Testis (tissue), 3 donors: ENCODE data around the gene RFX2. TPM values are rescaled to one million over a fixed set of nuclear protein-coding genes. Genes with fewer than 3 reads are reported as not detected.

ENCODE experiments used
- DNase-seq: peaks from one replicate; pipeline ENCODE4 v3.0.0-alpha.2; 2019
- H3K27ac ChIP-seq, 2 donors: fragments of 200-600 bp; sonication (generic); one replicate each; pipeline ENCODE4 v1.5.1; 2019
- H3K27me3 ChIP-seq: fragments of 200-600 bp; sonication (generic); one replicate; pipeline ENCODE4 v1.5.1; 2019
- H3K36me3 ChIP-seq: fragments of 200-600 bp; sonication (generic); one replicate; pipeline ENCODE4 v1.5.1; 2017; ENCODE audit warnings: low read depth; ENCODE audit errors: missing control alignments
- H3K4me1 ChIP-seq: fragments of 200-600 bp; sonication (generic); one replicate; pipeline ENCODE4 v1.5.1; 2019
- H3K4me3 ChIP-seq, 2 donors: fragments of 200-600 bp; sonication (generic); one replicate each; pipeline ENCODE4 v1.5.1; 2017 to 2019
- H3K9me3 ChIP-seq: fragments of 200-600 bp; sonication (generic); one replicate; pipeline ENCODE4 v1.5.1; 2017
- POLR2A ChIP-seq: fragments of 450-650 bp; IDR thresholded peaks from one replicate; pipeline ENCODE4 v1.6.1; 2017; ENCODE audit warnings: antibody characterized with exemption, mild to moderate bottlenecking, moderate library complexity
- WGBS, 2 donors: methylation state at CpG; one replicate each; pipeline ENCODE4 v1.1.5; 2018; 5-methylcytosine and 5-hydroxymethylcytosine counted together
- intact Hi-C: fragments of 100-400 bp; cut with DNase I; formaldehyde crosslinking; loops from one replicate; pipeline ENCODE4 v1.15.1; 2023; ENCODE audit warnings: low total_unique reads
- polyA plus RNA-seq: library from polyadenylated mRNA; stranded (reverse); fragments of 350-450 nt; fragmentation: Illumina TruSeq; extraction: RNeasy Lipid Tissue Mini Kit (QIAGEN cat#74804); gene quantifications from one replicate; pipeline ENCODE4 v1.2.3, GENCODE V29; 2014; ENCODE audit warnings: low read depth, low replicate concordance; ENCODE audit not compliant: insufficient read depth
- total RNA-seq, 2 donors: library from RNA; depleted of rRNA; stranded (reverse); fragments of >200 nt; gene quantifications; one replicate each; pipeline ENCODE4 v1.2.3, GENCODE V29; 2016
- TF ChIP-seq, protein P1 (sequence below), 3 experiments: fragments of 450-650 bp in 2 of 3; fragments of 200-600 bp in 1 of 3; sonication (generic) in 1 of 3; IDR thresholded peaks; one replicate each; pipeline ENCODE4 v1.5.1; 2016 to 2019; ENCODE audit warnings: antibody characterized with exemption in 3 of 3, mild to moderate bottlenecking in 2 of 3, moderate library complexity in 1 of 3

The RFX2 gene
- total and polyA plus RNA-seq, 3 donors from 2014 or later, result 92.9 to 197 (median 127) TPM

DNA sequence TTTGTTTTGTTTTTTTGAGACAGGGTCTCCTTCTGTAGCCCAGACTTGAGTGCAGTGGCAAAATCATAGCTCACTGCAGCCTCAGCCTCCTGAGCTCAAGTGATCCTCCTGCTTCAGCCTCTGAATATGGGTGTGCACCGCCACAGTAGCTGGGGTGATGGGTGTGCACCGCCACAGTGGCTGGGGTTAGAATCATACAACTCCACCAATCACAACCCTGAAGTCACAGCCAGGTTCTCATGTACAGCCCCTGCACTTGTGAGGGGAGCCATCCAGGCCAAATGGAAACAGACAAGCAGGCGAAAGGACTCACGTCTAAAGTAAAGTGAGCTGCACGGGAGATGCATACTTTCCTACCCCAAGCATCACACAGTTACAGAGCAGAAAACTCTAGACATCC is 69.2 kb downstream of the RFX2 start:
- H3K36me3 ChIP-seq, result no peaks in the 10 kb centered on the region
- H3K4me3 ChIP-seq, result no peak overlapping the region
- no peak overlapping the region for H3K27ac ChIP-seq
- DNase-seq, result peak; percentile 9
- no peaks in the 10 kb centered on the region for H3K27me3 ChIP-seq
- no peaks in the 10 kb centered on the region for H3K4me1 ChIP-seq
- no peaks in the 10 kb centered on the region for H3K9me3 ChIP-seq
- intact Hi-C loops, result no loop called here
- WGBS, 2 donors, result 94% methylated on average over 5 of the region's 5 CpGs
- TF ChIP-seq POLR2A, result no peak
- TF ChIP-seq, protein P1, sequence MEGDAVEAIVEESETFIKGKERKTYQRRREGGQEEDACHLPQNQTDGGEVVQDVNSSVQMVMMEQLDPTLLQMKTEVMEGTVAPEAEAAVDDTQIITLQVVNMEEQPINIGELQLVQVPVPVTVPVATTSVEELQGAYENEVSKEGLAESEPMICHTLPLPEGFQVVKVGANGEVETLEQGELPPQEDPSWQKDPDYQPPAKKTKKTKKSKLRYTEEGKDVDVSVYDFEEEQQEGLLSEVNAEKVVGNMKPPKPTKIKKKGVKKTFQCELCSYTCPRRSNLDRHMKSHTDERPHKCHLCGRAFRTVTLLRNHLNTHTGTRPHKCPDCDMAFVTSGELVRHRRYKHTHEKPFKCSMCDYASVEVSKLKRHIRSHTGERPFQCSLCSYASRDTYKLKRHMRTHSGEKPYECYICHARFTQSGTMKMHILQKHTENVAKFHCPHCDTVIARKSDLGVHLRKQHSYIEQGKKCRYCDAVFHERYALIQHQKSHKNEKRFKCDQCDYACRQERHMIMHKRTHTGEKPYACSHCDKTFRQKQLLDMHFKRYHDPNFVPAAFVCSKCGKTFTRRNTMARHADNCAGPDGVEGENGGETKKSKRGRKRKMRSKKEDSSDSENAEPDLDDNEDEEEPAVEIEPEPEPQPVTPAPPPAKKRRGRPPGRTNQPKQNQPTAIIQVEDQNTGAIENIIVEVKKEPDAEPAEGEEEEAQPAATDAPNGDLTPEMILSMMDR (IDR thresholded peaks at IDR 0.05), result no peak

DNA sequence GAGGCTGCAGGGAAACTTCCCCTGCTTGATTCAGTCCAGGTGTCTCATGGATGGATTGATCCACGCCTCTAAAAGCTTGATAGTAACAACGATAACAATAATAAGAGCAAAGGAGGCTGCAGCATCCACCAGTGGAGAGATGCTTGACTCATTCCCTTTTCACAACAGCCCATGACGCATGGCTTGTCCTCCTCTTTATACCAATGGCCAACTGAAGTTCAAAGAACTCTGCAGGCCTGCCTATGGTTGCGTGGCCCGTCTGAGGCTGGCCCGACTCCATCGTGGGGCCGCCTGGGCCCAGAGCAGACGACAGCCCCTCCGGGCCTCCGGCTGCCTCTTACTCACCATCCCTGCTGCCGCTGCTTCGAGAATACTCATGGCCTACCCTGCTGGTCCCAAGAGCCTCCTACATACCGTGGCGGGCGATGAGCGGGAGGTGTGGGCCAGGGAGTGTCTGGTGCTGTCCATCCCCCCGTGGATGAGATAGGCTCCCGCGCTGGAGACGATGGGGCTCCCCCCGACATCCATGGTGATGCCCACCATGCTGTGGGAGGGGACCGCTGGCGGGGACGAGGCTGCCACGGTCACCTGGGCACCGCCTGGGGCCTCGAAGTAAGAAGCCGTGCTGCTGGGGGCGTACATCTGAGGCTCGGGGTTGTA is 70.6 kb downstream of the RFX2 start:
- no peak for TF ChIP-seq POLR2A
- TF ChIP-seq, protein P1 (IDR thresholded peaks at IDR 0.05), result no peak
- Histone ChIP-seq H3K27me3 (no peaks in the 10 kb centered on the region), H3K27ac (no peak overlapping the region), H3K4me3 (no peak overlapping the region), H3K9me3 (no peaks in the 10 kb centered on the region), H3K4me1 (no peaks in the 10 kb centered on the region), H3K36me3 (no peaks in the 10 kb centered on the region)
- intact Hi-C loops, result no loop called here
- peak; percentile 1 for DNase-seq
- WGBS, 2 donors, result 96% methylated on average over 27 to 31 of the region's 31 CpGs

DNA sequence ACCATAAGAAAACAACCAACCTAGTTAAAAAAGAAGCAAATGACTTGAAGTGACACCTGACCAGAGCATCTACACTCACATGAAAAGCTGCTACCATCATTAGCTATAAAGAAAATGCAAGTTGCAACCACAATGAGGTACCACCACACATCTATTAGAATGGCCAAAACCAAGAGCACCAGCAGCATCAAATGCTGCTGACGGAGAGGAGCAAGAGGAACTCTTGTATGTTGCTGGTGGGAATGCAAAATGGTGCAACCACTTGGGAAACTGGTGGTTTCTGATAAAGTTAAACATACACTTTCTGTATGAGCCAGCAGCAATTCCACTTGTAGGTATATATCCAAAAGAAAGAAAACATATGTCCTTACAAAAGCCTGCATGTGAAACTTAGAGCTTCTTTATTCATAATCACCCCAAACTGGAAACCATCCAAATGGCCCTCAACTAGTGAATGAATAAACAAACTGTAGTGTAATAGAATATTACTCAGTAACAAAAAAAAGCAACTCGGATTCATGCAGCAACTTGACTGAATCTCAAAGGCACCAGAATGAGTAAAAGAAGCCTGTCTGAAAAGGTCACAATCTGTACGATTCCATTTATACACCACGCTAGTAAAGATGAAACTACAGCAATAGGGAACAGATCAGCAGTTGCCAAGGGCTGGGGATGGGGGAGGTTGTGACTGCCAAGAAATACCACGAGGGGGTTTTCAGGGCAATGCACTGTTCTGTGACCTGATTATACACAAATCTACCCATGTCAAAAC is 71.5 kb downstream of the RFX2 start:
- intact Hi-C loops, result no loop called here
- Histone ChIP-seq H3K27me3 (no peaks in the 10 kb centered on the region), H3K4me1 (peaks cover 4% of the 10 kb centered on the region), H3K4me3 (no peak overlapping the region), H3K27ac (no peak overlapping the region), H3K9me3 (no peaks in the 10 kb centered on the region), H3K36me3 (no peaks in the 10 kb centered on the region)
- 81 to 87% methylated on average over 5 of the region's 5 CpGs for WGBS, 2 donors
- no peak for DNase-seq
- TF ChIP-seq POLR2A, result no peak
- TF ChIP-seq, protein P1 (IDR thresholded peaks at IDR 0.05), result no peak

DNA sequence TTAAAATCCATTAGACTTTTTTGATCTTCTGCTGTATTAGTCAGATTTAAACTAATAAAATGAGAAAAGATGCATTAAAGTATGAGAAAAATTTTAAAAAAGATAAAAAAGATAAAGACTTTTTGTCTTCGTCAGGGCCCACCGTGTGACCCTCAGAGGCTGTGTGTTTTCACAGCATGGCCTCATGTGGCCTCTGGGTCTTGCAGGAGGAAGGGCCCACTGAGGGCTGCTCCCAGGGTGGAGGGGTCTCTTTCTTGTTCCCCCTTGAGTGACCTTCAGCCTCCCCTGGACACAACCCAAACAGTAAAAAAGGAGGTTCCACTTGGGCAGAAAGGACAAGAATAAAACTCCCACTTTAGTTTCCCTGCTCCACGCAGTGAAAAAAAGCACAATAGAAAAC is 75.3 kb downstream of the RFX2 start:
- intact Hi-C loops, result no loop called here
- H3K4me1 ChIP-seq, result peaks cover 14% of the 10 kb centered on the region
- DNase-seq, result peak; percentile 9
- no peak overlapping the region for H3K4me3 ChIP-seq
- no peaks in the 10 kb centered on the region for H3K36me3 ChIP-seq
- WGBS, 2 donors, result 77 to 81% methylated on average over 3 of the region's 3 CpGs
- TF ChIP-seq POLR2A, result no peak
- TF ChIP-seq, protein P1 (IDR thresholded peaks at IDR 0.05), result no peak
- no peaks in the 10 kb centered on the region for H3K27me3 ChIP-seq
- H3K27ac ChIP-seq, result no peak overlapping the region
- no peaks in the 10 kb centered on the region for H3K9me3 ChIP-seq
